Astrocyte (in vitro differentiated cells and primary cell): ENCODE measurements around the gene CTSD. TPM values are rescaled to one million over a fixed set of nuclear protein-coding genes. Genes with fewer than 3 reads are reported as not detected.
A peak's percentile ranks its signal among the peaks of the same experiment; 100 is the strongest.

Experiments used
- DNase-seq: peaks from one replicate; pipeline ENCODE4 v3.0.0-alpha.2; 2010; ENCODE audit warnings: low read depth
- FAIRE-seq: peaks from 2 replicates; lab custom pipeline; 2011; peaks lifted over from hg19 to GRCh38; lab: Jason Lieb, UNC
- H2AFZ ChIP-seq: 2 replicates; pipeline ENCODE4 v1.6.0; 2012; ENCODE audit warnings: low read depth, low read length, inconsistent platforms
- H3K27ac ChIP-seq: 2 replicates; pipeline ENCODE4 v1.5.1; 2011; ENCODE audit warnings: low read depth, low read length, inconsistent platforms
- H3K27me3 ChIP-seq: 2 replicates; pipeline ENCODE4 v1.6.0; 2011; ENCODE audit warnings: low read length, inconsistent platforms; ENCODE audit not compliant: insufficient read depth
- H3K36me3 ChIP-seq: 2 replicates; pipeline ENCODE4 v1.5.1; 2011; ENCODE audit warnings: low read length, inconsistent platforms; ENCODE audit not compliant: insufficient read depth
- H3K4me1 ChIP-seq: 2 replicates; pipeline ENCODE4 v1.5.1; 2011; ENCODE audit warnings: low read length, inconsistent platforms; ENCODE audit not compliant: insufficient read depth
- H3K4me2 ChIP-seq: 2 replicates; pipeline ENCODE4 v1.6.0; 2012; ENCODE audit warnings: low read length, inconsistent platforms
- H3K4me3 ChIP-seq: 2 replicates; pipeline ENCODE4 v1.5.1; 2011; ENCODE audit warnings: low read depth, mild to moderate bottlenecking, low read length, inconsistent platforms; ENCODE audit not compliant: insufficient read depth
- H3K79me2 ChIP-seq: 2 replicates; pipeline ENCODE4 v1.6.0; 2012; ENCODE audit warnings: mild to moderate bottlenecking, low read length, inconsistent platforms; ENCODE audit not compliant: insufficient read depth
- H3K9ac ChIP-seq: 2 replicates; pipeline ENCODE4 v1.6.0; 2012; ENCODE audit warnings: mild to moderate bottlenecking, low read length, inconsistent platforms
- H3K9me3 ChIP-seq: 2 replicates; pipeline ENCODE4 v1.5.1; 2012; ENCODE audit warnings: low read depth, mild to moderate bottlenecking, low read length, inconsistent platforms; ENCODE audit not compliant: insufficient read depth
- H4K20me1 ChIP-seq: 2 replicates; pipeline ENCODE4 v1.6.0; 2012; ENCODE audit warnings: low read length, inconsistent platforms; ENCODE audit not compliant: insufficient read depth
- H3K27ac Mint-ChIP-seq: one replicate; pipeline ENCODE4 v1.8.0; 2021; ENCODE audit warnings: mild to moderate bottlenecking, mixed read lengths; ENCODE audit not compliant: unreplicated experiment
- H3K27me3 Mint-ChIP-seq: one replicate; pipeline ENCODE4 v1.8.0; 2021; ENCODE audit warnings: low read depth, mixed read lengths; ENCODE audit not compliant: unreplicated experiment
- H3K36me3 Mint-ChIP-seq: one replicate; pipeline ENCODE4 v1.8.0; 2021; ENCODE audit warnings: low read depth, mixed read lengths; ENCODE audit not compliant: unreplicated experiment
- H3K4me1 Mint-ChIP-seq: one replicate; pipeline ENCODE4 v1.8.0; 2021; ENCODE audit warnings: low read depth, mixed read lengths; ENCODE audit not compliant: unreplicated experiment
- H3K4me3 Mint-ChIP-seq: one replicate; pipeline ENCODE4 v1.8.0; 2021; ENCODE audit warnings: mild to moderate bottlenecking, moderate library complexity, mixed read lengths; ENCODE audit not compliant: unreplicated experiment
- H3K9me3 Mint-ChIP-seq: one replicate; pipeline ENCODE4 v1.8.0; 2021; ENCODE audit warnings: mild to moderate bottlenecking, mixed read lengths; ENCODE audit not compliant: unreplicated experiment
- EZH2 ChIP-seq: IDR thresholded peaks from 2 replicates; pipeline ENCODE4 v1.6.1; 2012; ENCODE audit warnings: mild to moderate bottlenecking, low read length, inconsistent platforms; ENCODE audit not compliant: insufficient read depth
- total RNA-seq: library from RNA; stranded (reverse); gene quantifications from 2 replicates; pipeline ENCODE4 v1.2.1, GENCODE V29; 2021
- TF ChIP-seq, protein P1 (sequence below): IDR thresholded peaks from 2 replicates; pipeline ENCODE4 v1.5.1; 2011; ENCODE audit warnings: low read depth, mild to moderate bottlenecking, inconsistent platforms, low read length, moderate library complexity; ENCODE audit not compliant: insufficient read depth

Gene CTSD
- total RNA-seq, 1 donor from 2014 or later, result 290 TPM

DNA sequence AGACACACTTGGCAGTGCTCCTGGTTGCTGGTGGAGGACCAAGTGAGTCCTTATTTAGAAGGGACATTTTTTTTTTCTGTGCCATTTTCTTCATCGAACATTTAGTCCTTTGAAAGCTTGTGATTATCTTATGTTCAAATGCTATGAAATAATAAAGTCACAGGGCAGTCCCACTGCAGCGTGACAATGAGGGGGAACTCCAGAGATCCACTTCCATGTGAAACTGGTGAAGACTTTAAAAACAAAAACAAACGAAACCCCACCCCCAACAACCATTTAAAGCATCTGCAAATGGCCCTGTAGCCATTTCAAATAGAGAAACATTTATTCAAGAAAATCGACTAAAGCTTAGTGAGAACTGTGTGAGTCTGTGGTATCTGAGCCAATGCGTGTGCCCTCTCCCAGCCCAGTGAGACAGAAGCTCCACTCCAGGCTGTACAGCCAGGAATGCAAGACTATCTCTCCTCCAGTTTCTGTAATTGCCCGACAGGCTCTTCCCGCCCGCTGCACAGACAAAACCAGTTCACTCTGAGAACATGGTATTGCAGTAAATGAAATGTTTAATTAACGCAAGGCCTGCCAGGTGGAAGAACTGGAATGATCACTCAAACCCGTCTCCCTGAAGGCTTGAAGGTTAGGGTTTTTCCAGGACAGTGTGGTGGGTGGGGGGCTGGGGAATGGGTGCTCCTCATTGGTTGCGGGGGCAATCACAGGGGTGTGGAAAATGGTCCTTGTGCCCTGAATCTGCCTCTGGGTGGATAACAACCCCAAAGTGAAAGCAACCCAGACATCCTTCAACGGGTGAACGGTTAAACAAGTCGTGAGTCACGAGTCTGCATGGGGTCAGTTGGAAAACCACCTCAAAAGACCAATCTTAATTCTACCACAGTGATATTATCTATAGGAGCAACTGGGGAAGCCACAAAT lies 58.3 kb downstream of the CTSD start:
- Histone ChIP-seq H2AFZ (no peak overlapping the region), H3K4me2 (peak overlapping the region; percentile 33), H3K27ac (no peak overlapping the region), H3K79me2 (no peaks in the 10 kb centered on the region), H3K4me3 (no peak overlapping the region), H4K20me1 (no peaks in the 10 kb centered on the region), H3K36me3 (no peaks in the 10 kb centered on the region), H3K27me3 (peaks cover 16% of the 10 kb centered on the region), H3K4me1 (peaks cover 4% of the 10 kb centered on the region), H3K9ac (no peak overlapping the region), H3K9me3 (no peaks in the 10 kb centered on the region)
- H3K4me3 Mint-ChIP-seq, result no peak overlapping the region
- DNase-seq (peak; percentile 31), FAIRE-seq (no peak)
- peaks cover 4% of the 10 kb centered on the region for H3K36me3 Mint-ChIP-seq
- no peak overlapping the region for H3K27ac Mint-ChIP-seq
- H3K27me3 Mint-ChIP-seq, result peaks cover 53% of the 10 kb centered on the region
- TF ChIP-seq EZH2, result no peak
- TF ChIP-seq, protein P1, sequence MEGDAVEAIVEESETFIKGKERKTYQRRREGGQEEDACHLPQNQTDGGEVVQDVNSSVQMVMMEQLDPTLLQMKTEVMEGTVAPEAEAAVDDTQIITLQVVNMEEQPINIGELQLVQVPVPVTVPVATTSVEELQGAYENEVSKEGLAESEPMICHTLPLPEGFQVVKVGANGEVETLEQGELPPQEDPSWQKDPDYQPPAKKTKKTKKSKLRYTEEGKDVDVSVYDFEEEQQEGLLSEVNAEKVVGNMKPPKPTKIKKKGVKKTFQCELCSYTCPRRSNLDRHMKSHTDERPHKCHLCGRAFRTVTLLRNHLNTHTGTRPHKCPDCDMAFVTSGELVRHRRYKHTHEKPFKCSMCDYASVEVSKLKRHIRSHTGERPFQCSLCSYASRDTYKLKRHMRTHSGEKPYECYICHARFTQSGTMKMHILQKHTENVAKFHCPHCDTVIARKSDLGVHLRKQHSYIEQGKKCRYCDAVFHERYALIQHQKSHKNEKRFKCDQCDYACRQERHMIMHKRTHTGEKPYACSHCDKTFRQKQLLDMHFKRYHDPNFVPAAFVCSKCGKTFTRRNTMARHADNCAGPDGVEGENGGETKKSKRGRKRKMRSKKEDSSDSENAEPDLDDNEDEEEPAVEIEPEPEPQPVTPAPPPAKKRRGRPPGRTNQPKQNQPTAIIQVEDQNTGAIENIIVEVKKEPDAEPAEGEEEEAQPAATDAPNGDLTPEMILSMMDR, result no peak
- H3K4me1 Mint-ChIP-seq, result peaks cover 9% of the 10 kb centered on the region
- peaks cover 12% of the 10 kb centered on the region for H3K9me3 Mint-ChIP-seq

DNA sequence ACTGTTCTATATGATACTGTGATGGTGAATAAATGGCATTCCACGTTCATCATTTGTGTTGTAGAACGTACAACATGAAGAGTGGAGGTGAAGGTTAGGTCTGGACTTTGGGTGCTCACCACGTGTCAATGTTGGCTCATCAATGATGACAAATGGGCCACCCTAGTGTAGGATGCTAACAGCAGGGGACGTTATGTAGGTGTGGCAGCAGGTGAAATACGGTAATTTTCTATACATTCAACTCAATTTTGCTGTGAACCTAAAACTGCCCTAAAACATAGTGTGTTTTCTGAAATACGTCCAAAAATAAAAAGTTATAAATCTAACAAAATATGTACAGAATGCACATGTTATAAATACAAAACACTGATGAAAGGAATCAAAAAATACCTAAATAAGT lies 60.6 kb downstream of the CTSD start:
- Histone ChIP-seq H3K27me3 (peaks cover 11% of the 10 kb centered on the region), H3K4me3 (no peak overlapping the region), H2AFZ (no peak overlapping the region), H3K4me2 (no peak overlapping the region), H3K9me3 (no peaks in the 10 kb centered on the region), H3K9ac (no peak overlapping the region), H3K4me1 (peaks cover 4% of the 10 kb centered on the region), H4K20me1 (no peaks in the 10 kb centered on the region), H3K36me3 (no peaks in the 10 kb centered on the region), H3K79me2 (no peaks in the 10 kb centered on the region), H3K27ac (no peak overlapping the region)
- Mint-ChIP-seq H3K27ac (no peak overlapping the region), H3K4me1 (peaks cover 9% of the 10 kb centered on the region), H3K4me3 (no peak overlapping the region), H3K27me3 (peaks cover 51% of the 10 kb centered on the region), H3K36me3 (no peaks in the 10 kb centered on the region), H3K9me3 (peaks cover 15% of the 10 kb centered on the region)
- TF ChIP-seq EZH2, result no peak
- TF ChIP-seq, protein P1, result no peak
- no peak for DNase-seq
- FAIRE-seq, result no peak

Other genes starting within 250 kb of the CTSD start
- gene DUSP8, start 191.7 kb downstream of the CTSD start, total RNA-seq, result 13.8 and 14.8 TPM in 2 replicates
- not detected in 2 replicates for gene KRTAP5-1, start 178.6 kb downstream of the CTSD start, total RNA-seq
- not detected in 2 replicates for gene KRTAP5-2, start 165.6 kb downstream of the CTSD start, total RNA-seq
- not detected in 2 replicates for gene KRTAP5-3, start 155.5 kb downstream of the CTSD start, total RNA-seq
- gene KRTAP5-4, start 141.8 kb downstream of the CTSD start, total RNA-seq, result not detected in 2 replicates
- not detected in 2 replicates for gene KRTAP5-5, start 134.2 kb downstream of the CTSD start, total RNA-seq
- not detected in 2 replicates for gene KRTAP5-6, start 66.7 kb downstream of the CTSD start, total RNA-seq
- 2.0 and 5.1 TPM in 2 replicates for gene IFITM10, start 13.3 kb downstream of the CTSD start, total RNA-seq
- gene SYT8, start 71.1 kb upstream of the CTSD start, total RNA-seq, result 0.36 and 0.38 TPM in 2 replicates
- gene TNNI2, start 75.1 kb upstream of the CTSD start, total RNA-seq, result not detected in 2 replicates
- gene LSP1, start 89.2 kb upstream of the CTSD start, total RNA-seq, result 1.3 and 1.9 TPM in 2 replicates
- gene PRR33, start 128.0 kb upstream of the CTSD start, total RNA-seq, result not detected in 2 replicates
- not detected in 2 replicates for gene TNNT3, start 155.8 kb upstream of the CTSD start, total RNA-seq
- 22.2 and 26.9 TPM in 2 replicates for gene MRPL23, start 183.4 kb upstream of the CTSD start, total RNA-seq
- gene H19, start 233.9 kb upstream of the CTSD start, total RNA-seq, result 0.52 and 0.70 TPM in 2 replicates